C4-2B (cell line): ENCODE data around the gene OR52K1.

Experiments used
- ZFX ChIP-seq: fragments of 450-650 bp; IDR thresholded peaks from 2 replicates; pipeline ENCODE4 v1.6.1; 2017
- TF ChIP-seq, protein P1 (sequence below): fragments of 450-650 bp; conservative IDR thresholded peaks from 2 replicates; pipeline ENCODE4 v1.5.1; 2017; ENCODE audit warnings: mild to moderate bottlenecking

DNA sequence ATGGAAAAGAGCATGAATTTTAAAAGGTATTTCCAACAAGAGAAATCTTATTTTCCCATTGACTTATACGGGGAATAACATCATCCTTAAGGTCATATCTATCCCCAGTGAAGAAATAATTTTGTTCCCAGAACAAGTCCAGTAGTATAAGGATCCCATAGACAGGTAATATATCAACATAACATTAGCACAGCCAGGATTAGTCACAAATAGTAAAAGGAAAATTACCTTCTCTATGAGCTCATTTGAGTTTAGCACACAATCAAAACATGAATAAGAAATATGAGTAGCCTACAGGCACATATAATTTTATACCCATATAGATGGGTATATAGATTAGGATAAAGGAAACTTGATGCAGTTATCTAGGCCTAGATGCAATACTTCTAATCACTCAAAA lies 2.8 kb upstream of the OR52K1 start:
- TF ChIP-seq, protein P1, sequence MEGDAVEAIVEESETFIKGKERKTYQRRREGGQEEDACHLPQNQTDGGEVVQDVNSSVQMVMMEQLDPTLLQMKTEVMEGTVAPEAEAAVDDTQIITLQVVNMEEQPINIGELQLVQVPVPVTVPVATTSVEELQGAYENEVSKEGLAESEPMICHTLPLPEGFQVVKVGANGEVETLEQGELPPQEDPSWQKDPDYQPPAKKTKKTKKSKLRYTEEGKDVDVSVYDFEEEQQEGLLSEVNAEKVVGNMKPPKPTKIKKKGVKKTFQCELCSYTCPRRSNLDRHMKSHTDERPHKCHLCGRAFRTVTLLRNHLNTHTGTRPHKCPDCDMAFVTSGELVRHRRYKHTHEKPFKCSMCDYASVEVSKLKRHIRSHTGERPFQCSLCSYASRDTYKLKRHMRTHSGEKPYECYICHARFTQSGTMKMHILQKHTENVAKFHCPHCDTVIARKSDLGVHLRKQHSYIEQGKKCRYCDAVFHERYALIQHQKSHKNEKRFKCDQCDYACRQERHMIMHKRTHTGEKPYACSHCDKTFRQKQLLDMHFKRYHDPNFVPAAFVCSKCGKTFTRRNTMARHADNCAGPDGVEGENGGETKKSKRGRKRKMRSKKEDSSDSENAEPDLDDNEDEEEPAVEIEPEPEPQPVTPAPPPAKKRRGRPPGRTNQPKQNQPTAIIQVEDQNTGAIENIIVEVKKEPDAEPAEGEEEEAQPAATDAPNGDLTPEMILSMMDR = no peak
- TF ChIP-seq ZFX = no peak
